IPS-NIHi11 (cell line): Measurements from ENCODE around the gene RAB15.

Source experiments
- DNase-seq: peaks from one replicate; pipeline ENCODE4 v3.0.0; 2012; ENCODE audit warnings: mixed read lengths, low spot score

The RAB15 gene

DNA sequence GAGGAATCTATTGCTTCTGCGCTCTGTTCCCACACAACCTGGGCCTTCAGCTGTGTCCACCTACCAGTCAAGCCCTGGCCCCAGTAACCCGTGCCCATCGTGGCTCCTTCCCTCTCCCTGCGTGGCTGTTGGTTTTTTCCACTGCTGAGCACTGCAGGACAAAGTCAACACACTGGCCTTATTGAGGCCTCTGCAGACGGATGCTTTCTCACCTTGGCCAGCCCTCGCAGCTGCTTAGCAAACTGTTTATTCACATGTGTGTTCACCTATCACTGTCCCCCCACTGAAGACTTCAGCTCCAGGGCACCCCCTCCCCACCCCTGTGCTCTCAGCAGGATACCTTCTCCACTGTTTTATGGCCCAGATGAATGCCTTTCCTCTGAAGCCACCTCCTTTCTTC is 16.8 kb downstream of the RAB15 start:
- no peak for DNase-seq

- no peak for DNase-seq
These were observed 17.5 kb downstream of the RAB15 start for GRCh38 chr14:64954491-64955240.

GRCh38 chr14:64953661-64954060 is 18.5 kb downstream of the RAB15 start:
- DNase-seq, result no peak

GRCh38 chr14:64953310-64953654 is 18.9 kb downstream of the RAB15 start:
- no peak for DNase-seq

DNA sequence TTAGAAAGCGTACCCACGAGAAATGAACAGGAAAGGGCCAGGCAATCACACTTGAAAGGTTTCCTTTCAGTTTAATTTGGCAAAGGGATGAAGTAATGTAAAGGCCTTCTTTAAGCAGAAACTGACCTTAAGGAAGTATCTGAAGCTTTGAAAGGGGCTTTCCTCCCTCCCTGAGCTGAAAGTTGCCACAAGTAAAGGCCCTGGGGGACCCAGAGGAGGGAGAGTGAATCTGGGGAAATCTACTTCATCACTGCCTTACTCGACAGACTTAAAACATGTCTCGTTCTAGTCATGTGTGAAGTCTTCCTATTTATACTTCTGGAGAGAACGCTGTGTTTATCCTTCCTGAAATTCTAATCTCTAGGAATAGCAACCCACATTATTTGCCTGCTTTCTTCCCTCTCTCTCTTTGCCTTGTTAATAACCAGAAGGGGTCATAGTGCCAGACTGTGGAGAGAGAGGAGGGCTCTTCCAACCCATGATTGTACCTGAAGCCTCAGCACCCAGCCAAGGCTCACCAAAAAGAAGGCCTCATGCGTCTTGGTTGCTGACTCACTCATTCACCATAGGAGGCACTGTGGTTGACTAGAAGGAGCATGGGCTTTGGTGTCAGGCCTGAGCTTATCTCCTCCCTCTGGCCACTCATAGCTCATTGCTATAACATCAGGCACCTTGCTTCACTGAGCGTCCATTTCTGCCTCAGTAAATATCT is 19.4 kb downstream of the RAB15 start:
- DNase-seq, result peak; percentile 63

DNA sequence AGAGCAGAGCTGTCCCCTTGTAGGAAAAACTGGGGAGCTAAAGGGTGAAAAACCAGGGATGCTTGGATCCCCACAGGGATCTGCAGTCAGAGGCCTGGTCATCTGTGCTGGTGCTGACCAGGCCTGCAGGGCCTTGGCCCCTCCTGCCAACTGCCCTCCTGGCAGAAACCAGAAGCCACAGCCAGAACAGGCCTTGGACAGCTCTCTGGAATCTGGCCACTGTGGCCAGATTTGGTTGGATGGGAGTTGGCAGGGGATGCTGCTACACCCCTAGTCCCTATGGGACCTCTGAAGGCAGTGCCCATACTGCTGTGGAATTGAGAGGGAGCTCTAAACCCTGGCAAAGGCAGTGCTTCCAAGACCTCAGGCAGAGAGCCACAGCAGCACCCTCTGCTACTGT is 20.4 kb downstream of the RAB15 start:
- DNase-seq, result no peak

DNA sequence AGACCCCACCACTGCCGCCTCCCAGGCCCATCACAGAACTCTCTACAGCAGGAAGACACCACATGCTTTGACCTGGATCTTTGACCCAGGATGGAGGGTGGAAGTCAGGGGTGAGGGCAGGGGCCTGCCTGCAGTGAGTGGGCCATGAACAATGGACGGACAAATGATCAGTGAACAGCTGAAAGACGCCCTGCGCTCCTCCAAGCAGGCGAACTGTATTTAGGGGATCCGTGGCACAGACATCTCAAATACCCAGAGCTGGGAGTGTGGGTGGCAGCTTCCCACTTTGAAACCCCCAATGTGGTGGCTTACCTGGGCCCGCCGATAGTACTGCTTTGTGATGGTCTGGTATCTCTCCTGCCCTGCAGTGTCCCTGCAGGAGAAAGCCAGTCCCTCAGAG is 20.8 kb downstream of the RAB15 start:
- DNase-seq, result no peak

- DNase-seq, result no peak
These were observed 21.2 kb downstream of the RAB15 start for GRCh38 chr14:64950889-64951288.

DNA sequence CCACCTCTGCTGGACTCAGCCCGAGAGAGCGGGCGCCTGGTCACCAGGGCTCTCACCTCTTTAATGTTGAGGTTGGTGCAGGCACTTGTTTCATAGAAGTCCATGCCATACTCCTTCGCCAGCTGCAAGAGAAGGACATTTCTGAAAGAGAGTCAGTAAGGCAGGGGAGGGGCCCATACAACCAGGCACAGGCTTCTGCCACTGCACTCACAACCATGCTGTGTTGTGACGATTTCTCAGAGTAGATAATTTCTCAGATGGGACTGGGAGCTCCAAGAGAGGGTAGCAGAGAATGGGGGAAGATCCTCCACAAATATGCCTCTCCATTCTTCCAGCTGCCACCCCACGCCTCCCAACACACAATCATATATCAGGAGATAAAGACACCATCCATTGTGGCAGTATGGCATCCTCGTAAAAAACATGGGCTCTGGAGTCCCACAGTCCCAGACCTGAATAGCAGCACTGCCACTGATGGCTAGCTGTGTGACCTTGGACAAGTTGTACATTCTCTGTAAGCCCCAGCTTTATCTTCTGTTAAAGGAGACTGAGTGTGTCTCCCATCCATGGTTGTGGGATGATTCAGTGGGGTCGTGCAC is 23.4 kb downstream of the RAB15 start:
- no peak for DNase-seq

DNA sequence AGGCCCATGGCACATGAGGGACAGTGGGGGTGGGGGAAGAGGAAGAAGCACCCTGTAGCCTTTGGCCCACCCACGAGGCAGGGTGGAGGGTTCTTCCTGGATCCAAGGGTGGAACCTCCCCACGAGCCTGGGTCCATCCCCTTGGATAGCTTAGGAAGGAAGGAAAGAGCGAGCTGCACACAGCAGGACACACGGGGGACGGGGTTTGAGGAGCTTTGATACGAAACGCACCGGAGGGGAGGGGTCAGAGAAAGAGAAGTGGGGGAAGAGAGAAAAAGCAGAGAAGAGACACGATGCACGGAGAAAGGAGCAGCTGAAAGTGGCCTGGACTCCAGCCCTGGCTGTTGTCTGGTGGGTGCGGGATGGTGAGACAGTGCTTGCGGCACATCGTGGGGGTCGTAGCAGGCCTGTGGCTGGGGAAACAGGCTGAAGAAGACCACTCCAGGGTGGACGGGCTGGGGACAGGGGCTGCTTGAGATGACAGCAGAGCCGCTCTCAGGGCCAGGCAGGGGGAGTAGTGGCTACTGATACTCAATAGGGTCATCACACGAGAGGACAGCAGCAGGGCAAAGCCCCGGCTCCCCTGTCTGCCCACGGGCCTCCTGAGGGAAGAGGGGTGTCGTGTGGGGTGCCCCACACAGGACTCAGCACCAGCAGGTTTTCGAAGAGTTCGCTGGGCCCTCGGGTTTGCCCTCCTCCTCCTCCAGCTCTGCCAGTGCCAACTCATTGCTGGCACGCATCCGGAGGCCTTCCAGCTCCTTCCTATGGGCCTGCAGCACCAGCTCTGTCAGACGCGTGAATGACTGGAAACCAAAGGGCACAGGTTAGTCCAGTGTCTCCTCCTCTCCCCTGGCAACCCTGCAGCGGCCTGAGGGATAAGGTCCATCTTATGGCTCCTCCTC is 24.2 kb downstream of the RAB15 start:
- no peak for DNase-seq

DNA sequence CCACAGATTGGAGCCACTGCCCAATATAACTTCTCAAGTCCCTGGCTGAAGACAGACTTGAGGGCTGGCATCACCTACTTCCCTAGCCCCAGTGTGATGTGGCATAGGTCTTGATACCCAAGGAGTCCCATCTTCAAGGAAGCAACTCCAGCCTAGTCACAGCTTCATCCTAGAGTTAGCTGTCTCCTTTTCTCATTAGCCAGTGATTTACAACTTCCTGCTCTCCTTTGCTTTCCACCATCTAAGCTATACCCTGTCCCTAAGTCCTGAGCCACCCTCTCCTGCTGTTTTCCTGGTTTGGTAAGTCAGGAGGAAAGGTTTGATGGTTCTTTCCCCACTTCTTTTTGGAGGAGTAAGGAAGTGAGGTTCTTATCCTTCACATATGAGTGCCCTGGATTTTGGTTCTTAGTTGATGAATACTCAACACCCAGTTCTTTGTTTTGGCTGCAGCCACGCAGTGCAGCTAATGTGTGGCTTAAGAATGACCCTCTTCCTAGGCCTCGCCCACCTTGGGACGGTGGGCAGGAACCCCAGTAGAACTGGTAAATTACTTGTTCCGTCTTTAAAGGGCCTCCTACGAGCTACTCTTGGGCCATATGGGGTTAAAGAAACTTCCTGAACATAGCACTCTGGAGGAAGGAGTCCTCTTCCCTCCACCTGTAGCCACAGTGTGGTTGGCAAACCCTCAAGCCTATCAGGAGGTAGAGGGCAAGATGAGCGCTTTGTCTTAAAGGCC is 25.7 kb downstream of the RAB15 start:
- no peak for DNase-seq

- DNase-seq, result no peak
These were observed 26.5 kb downstream of the RAB15 start for GRCh38 chr14:64945431-64946178.

GRCh38 chr14:64944861-64945260 is 27.3 kb downstream of the RAB15 start:
- no peak for DNase-seq

GRCh38 chr14:64944041-64944440 is 28.1 kb downstream of the RAB15 start:
- DNase-seq, result no peak

DNA sequence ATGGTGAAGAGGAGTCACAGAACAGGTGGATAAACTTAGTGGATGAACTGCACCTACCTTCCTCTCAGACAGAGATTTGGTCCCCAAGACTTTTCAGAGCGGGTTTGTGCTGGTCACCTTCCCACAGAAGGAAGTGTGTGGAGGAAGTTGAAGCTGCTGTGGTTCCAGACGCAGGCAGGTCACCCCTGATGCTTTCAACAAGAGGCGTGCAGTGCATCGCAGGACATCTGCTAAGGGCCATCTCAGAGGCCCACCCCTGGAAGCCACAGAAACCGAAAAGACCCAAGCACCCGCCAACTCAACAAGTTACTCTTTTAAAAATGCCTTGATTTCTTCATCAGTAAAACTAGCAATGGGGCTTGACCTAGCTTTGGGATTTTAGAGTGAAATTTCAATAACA is 28.6 kb downstream of the RAB15 start:
- DNase-seq, result no peak

- no peak for DNase-seq
These were observed 29.5 kb downstream of the RAB15 start, which contains the start of gene GPX2 for GRCh38 chr14:64942531-64943111. Gene GPX2, minus strand, starts transcription at chr14:64942745. Its CDS starts 19 bp downstream, at chr14:64942726.

DNA sequence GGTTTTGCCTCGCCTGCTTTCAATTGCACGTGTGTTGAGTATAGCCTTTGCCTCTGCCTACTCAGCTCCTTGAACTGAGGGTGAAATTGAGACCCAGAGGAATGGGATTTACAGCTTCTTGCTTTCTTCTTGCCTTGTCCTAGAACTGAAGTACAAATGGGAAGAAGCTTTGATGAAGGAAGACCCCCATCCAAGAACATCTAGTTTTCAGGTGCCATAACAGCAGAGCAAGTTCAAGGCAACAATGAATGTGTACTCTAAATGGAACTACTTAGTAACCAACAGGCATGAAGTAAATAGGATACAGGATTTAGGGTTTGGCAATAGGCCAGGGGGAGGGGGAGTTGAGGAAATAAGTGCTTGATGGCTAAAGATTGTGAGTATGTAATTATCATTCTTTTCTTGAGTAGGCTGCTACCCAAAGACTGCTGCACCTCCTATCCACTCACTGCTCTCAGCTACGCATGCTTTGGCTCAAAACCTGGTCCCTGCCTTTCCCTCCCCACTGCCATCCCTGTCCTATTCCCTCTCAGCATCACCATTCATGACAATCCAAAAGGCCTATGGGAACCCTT is 31.7 kb downstream of the RAB15 start:
- no peak for DNase-seq

DNA sequence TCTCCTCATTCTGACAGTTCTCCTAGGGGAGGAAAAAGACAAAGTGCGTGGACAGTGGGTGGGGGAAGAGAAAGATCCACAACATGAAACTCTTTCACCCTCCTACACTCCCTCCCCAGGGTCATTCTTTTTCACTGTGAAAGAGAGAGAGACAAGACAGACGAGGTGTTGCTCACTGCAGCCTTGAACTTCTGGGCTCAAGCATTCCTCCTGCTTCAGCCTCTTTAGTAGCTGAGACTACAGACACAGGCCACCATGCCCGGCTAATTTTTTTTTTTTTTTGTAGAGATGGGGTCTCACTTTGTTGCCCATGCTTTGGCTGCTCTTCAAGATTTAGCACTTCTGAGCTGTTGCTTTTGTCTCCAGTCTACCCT is 32.3 kb downstream of the RAB15 start:
- no peak for DNase-seq

DNA sequence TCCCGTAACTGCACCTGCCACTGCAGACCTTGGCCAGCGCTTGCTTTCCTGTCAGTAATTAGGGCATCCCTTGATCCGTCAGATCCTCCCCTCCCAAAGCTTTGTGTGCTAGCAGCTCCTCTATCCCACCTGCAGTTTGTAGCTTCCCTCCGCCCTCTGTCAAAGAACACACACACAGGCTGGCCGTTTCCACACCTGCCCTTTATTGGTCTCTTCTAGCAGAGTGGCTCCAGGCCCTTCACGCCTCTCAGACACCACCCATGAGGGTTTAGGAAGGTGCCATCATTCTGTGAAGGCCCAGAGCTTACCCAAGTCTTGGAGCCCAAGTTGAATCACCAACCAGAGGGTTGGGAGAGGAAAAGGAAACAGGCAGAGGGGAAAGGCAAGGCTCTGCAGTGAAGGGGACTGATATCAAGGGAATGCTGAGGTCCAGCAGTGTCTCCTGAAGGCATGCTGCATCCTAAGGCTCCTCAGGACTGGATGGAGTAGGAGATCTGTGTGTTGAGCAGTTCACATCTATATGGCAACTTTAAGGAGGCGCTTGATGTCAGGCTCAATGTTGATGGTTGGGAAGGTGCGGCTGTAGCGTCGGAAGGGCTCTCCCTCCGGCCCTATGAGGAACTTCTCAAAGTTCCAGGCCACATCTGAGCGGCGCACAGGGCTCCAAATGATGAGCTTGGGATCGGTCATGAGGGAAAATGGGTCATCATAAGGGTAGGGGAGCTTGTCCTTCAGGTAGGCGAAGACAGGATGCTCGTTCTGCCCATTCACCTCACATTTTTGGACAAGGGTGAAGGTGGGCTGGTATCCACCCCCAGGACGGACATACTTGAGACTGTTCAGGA is 32.9 kb downstream of the RAB15 start:
- no peak for DNase-seq
